ENCODE results near the gene IL26.

Gene IL26

DNA sequence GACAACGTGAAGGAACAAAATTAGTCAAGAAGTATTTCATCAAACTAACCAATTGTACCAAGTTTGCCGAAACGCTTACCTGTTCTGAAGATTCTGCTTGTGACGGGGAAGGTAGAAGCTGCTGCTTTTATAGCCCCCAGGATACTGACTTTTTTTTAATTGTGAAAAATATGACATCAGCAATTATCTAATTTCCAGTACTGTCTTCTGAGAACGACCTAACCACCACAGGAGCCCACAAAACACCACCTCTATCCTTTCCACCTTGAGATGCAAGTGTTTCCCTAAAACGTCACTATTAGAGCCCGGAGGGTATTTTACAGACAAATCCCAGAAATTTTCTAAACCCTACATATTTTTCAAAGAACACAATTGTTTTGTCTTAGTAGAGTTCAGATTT, 27.9 kb upstream of the IL26 start, which contains the start of gene IL22:
TSS of gene IL22 (minus strand) at position 101 of the 400 bp plus-strand sequence. CDS start 156 bp downstream, outside the sequence.
- Histone ChIP-seq H3K27ac (replicated peaks) (no peak within 1 kb of the TSS), H3K27me3 (ENCODE audit: insufficient read depth, poor library complexity, severe bottlenecking) (no peaks in the 10 kb centered on the region), H3K4me3 (replicated peaks; ENCODE audit: insufficient read depth, low read length) (no peak within 1 kb of the TSS)
- DNase-seq (ENCODE audit: low read depth in 1 of 2, low spot score in 1 of 2) = no peak
- no peak for TF ChIP-seq GABPA (IDR thresholded peaks at IDR 0.05; ENCODE audit: low read depth)
- TF ChIP-seq, protein P1, sequence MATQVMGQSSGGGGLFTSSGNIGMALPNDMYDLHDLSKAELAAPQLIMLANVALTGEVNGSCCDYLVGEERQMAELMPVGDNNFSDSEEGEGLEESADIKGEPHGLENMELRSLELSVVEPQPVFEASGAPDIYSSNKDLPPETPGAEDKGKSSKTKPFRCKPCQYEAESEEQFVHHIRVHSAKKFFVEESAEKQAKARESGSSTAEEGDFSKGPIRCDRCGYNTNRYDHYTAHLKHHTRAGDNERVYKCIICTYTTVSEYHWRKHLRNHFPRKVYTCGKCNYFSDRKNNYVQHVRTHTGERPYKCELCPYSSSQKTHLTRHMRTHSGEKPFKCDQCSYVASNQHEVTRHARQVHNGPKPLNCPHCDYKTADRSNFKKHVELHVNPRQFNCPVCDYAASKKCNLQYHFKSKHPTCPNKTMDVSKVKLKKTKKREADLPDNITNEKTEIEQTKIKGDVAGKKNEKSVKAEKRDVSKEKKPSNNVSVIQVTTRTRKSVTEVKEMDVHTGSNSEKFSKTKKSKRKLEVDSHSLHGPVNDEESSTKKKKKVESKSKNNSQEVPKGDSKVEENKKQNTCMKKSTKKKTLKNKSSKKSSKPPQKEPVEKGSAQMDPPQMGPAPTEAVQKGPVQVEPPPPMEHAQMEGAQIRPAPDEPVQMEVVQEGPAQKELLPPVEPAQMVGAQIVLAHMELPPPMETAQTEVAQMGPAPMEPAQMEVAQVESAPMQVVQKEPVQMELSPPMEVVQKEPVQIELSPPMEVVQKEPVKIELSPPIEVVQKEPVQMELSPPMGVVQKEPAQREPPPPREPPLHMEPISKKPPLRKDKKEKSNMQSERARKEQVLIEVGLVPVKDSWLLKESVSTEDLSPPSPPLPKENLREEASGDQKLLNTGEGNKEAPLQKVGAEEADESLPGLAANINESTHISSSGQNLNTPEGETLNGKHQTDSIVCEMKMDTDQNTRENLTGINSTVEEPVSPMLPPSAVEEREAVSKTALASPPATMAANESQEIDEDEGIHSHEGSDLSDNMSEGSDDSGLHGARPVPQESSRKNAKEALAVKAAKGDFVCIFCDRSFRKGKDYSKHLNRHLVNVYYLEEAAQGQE (IDR thresholded peaks at IDR 0.05; ENCODE audit: insufficient replicate concordance, low read depth) = no peak
- TF ChIP-seq, protein P2, sequence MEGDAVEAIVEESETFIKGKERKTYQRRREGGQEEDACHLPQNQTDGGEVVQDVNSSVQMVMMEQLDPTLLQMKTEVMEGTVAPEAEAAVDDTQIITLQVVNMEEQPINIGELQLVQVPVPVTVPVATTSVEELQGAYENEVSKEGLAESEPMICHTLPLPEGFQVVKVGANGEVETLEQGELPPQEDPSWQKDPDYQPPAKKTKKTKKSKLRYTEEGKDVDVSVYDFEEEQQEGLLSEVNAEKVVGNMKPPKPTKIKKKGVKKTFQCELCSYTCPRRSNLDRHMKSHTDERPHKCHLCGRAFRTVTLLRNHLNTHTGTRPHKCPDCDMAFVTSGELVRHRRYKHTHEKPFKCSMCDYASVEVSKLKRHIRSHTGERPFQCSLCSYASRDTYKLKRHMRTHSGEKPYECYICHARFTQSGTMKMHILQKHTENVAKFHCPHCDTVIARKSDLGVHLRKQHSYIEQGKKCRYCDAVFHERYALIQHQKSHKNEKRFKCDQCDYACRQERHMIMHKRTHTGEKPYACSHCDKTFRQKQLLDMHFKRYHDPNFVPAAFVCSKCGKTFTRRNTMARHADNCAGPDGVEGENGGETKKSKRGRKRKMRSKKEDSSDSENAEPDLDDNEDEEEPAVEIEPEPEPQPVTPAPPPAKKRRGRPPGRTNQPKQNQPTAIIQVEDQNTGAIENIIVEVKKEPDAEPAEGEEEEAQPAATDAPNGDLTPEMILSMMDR (IDR thresholded peaks at IDR 0.05; ENCODE audit: insufficient read depth, low read length) = no peak
- no peak for TF ChIP-seq SPI1 (IDR thresholded peaks at IDR 0.05; ENCODE audit: borderline replicate concordance, low read depth)
- no peak for TF ChIP-seq POLR2AphosphoS5 (IDR thresholded peaks at IDR 0.05; ENCODE audit: low read depth)

DNA sequence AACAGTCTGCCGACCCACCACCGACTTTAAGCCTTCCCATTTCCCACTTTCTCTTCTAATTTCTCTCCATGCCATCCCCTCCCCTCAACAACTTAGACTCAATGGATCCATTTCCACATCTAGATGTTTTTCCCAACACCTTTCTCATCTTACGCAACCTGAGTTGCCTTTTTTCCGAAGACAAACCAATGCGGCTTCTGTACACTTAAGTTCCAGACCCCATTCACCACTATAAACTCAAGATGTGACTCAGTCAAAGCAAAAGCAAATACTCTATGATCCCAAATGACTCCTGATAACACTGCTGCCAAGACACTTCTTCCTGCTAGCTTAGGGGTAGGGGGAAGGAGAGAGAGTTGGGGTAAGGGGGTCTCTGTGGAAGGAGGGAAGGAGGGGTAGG, 26.5 kb upstream of the IL26 start:
- no peak for DNase-seq (ENCODE audit: low read depth in 1 of 2, low spot score in 1 of 2)
- Histone ChIP-seq H3K27me3 (ENCODE audit: insufficient read depth, poor library complexity, severe bottlenecking) (no peaks in the 10 kb centered on the region), H3K4me3 (replicated peaks; ENCODE audit: insufficient read depth, low read length) (no peak overlapping the region), H3K27ac (replicated peaks) (no peak overlapping the region)
- TF ChIP-seq SPI1 (IDR thresholded peaks at IDR 0.05; ENCODE audit: borderline replicate concordance, low read depth) (no peak), POLR2AphosphoS5 (IDR thresholded peaks at IDR 0.05; ENCODE audit: low read depth) (no peak)
- TF ChIP-seq, protein P1 (IDR thresholded peaks at IDR 0.05; ENCODE audit: insufficient replicate concordance, low read depth) = no peak

DNA sequence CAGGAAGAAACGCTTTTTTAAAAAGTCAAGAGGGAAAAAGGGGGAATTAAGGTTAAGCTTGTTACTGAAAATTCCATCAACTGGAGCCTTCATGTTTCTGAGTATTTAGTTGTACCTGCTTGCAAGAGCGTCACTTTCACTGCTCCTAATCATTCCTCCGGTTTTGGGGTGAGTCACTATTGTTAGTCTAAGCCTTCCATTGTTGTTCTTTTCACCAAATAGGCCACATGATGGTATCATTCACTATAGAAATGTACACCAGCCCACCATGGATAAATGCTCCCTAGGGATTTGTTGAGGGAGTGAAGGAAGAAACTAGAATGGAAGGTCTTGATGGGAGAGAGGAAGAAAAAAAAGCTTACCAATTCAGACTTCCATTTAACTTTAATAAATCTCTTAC, 24.8 kb upstream of the IL26 start:
- DNase-seq (ENCODE audit: low read depth in 1 of 2, low spot score in 1 of 2) = no peak
- no peaks in the 10 kb centered on the region for H3K27me3 ChIP-seq (ENCODE audit: insufficient read depth, poor library complexity, severe bottlenecking)
- H3K4me3 ChIP-seq (replicated peaks; ENCODE audit: insufficient read depth, low read length) = no peak overlapping the region
- no peak overlapping the region for H3K27ac ChIP-seq (replicated peaks)
- TF ChIP-seq, protein P1 (IDR thresholded peaks at IDR 0.05; ENCODE audit: insufficient replicate concordance, low read depth) = no peak
- TF ChIP-seq POLR2AphosphoS5 (IDR thresholded peaks at IDR 0.05; ENCODE audit: low read depth) (no peak), SPI1 (IDR thresholded peaks at IDR 0.05; ENCODE audit: borderline replicate concordance, low read depth) (no peak), GABPA (IDR thresholded peaks at IDR 0.05; ENCODE audit: low read depth) (no peak)
- TF ChIP-seq, protein P2 (IDR thresholded peaks at IDR 0.05; ENCODE audit: insufficient read depth, low read length) = no peak

Measured in HL-60 (cell line).